Measurements from ENCODE around the gene VEGFC.

VEGFC gene, protein sequence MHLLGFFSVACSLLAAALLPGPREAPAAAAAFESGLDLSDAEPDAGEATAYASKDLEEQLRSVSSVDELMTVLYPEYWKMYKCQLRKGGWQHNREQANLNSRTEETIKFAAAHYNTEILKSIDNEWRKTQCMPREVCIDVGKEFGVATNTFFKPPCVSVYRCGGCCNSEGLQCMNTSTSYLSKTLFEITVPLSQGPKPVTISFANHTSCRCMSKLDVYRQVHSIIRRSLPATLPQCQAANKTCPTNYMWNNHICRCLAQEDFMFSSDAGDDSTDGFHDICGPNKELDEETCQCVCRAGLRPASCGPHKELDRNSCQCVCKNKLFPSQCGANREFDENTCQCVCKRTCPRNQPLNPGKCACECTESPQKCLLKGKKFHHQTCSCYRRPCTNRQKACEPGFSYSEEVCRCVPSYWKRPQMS

DNA sequence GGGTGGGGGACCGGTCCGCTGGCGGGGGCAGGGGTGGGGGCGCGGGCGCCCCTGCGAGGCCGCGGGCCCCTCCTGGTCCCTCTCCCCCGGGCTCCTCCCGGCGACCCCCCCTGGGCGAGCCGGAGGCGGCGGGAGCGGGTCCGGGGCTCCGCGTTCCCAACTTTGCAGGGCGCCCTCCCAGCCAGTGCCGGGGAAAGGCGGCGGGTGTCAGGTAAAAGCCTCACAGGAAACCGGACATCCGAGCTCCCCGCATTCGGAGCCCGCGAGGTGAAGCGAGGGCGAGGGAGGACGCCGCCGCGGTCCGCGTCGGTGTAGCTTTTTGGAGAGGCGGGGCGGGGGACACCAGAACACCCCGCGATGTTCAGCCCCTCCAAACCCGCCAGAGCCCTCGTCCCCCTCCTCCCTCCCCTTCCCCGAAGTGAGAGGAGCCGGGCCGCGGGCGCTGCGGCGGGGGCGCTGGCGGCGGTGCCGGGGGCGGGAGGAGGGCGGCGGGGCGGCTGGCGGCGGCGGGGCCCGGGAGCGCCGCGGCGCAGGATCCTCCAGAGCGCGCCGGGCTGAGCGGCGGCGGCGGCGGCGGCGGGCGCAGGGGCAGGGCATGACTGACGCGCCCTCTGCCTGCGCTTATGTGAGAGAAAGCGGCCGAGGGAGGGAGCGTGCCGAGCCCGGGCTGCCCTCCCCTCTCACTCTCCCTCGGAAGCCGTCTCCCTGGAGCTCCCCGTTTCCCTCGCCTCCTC lies at the start of gene VEGFC:
TSS of gene VEGFC (minus strand) at position 597 of the 734 bp plus-strand sequence. CDS start 611 bp downstream, outside the sequence.
- DNase-seq = no peak

DNA sequence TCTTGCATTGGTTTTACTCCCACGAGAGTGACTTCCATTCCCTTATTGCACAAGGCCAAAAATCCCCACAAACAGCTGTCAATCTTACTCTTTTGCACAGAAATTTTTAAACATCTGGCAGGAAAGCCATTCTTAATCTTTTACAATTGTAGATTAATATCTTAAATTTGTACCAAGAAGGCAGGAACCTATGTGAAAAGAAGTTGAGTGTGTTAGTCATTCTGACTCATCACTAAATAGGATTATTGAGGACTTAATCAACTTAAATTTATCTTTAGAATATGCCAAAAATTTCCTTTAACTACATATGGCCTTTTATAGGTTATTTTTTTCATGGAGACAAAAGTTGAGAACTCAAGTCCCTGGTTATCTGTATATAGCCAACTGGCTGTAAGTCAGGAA lies 49.0 kb upstream of the VEGFC start:
- no peak for DNase-seq

DNA sequence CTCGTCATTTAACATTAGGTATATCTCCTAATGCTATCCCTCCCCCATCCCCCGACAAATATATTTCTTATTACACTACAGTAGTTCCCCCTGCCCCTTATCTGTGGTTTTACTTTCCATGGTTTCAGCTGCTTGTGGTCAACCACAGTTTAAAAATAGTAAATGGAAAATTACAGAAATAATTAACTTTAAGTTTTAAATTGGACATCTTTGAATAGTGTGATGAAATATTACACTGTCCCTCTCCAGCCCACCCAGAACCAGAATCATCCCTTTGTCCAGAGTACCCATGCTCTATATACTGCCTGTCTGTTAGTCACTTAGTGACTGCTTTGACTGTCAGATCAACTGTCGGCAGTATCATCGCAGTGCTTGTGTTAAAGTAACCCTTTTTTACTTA lies 47.4 kb upstream of the VEGFC start:
- DNase-seq = no peak

DNA sequence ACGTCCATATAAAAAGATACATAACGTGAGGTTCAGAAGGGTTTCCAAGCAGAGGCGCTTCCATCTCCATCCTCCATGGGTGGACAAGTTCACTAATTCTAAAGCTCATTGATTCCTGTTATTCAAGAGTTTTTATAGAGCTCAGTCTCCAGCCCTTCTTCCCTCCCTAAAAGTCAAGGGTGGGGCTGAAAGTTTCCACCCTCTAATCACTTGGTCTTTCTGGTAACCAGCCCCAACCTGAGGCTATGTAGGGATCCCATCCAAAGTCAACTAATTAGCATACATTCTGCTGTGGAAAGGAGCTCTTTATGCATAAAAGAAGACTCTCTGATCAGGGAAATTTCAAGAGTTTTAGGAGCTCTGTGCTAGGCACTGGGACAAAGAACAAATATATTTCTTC lies 46.9 kb upstream of the VEGFC start:
- DNase-seq = no peak

DNA sequence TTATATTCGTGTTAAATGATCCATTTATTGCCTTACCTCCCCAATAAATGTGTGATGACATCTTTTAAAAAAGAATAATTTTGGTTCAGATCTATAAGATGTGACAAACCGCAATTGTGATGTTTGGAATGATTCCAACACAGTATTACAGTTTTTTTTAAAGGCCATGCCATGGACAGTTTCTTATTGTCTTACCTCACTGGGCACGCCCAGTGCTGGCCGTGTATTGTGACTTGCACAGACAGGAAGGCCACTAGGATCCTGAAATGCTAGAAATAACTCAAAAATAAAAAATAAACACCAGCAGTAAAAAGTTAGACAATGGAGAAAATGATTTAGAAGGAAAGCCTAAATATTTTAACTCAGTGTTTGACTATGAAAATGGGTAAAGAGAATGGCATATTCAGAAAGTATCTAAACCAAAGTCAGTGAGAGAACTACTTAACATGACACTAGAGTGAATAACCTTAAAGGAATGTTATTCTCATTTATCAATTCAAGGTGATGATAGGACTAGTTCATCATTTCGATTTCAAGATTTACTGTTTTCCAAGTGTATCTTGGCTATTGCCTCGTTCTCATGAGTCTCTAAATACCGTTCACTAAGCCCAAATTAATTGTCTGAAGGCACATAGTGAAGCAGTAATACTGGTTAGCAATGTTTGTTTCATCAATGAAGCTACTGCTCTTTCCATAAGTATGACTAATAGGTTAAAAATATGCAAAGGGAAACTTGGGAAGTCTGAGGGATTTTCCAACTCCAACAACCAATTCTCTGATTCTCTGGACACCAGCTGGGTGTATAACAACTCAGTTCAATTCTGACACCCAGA lies 46.1 kb upstream of the VEGFC start:
- DNase-seq = no peak

DNA sequence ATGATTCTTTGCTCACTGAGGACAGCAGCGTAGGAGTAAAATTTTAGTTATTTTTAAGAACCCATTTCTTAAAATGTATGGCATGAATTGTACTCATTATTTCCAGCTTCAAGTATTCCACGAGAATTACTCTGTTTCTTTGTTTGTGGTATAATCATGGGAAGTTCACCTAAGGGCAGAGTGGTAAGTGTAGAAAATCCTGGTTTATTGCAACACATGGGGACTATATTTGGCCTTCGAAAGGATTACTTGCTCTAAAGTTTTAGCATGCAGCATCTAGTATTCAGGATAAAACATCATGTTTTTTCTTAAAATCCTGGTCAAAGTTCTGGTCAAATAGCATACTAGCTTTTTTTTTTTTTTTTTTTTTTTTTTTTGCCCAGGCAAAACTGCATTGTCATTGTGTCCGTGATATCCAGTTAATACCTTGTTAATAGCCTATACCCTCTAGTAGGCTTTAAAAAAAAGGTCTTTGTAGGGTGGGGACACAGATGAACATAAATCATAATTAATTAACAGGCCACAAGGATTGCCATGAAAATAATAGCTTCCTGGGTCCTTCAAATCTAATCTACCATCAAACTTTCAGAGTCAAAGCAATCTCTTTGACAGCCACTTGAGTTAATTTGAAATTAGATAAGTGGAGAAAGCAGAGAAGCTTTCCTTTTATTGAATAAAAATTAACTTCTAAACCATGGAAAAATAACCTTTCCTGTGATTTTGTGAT lies 44.6 kb upstream of the VEGFC start:
- no peak for DNase-seq

DNA sequence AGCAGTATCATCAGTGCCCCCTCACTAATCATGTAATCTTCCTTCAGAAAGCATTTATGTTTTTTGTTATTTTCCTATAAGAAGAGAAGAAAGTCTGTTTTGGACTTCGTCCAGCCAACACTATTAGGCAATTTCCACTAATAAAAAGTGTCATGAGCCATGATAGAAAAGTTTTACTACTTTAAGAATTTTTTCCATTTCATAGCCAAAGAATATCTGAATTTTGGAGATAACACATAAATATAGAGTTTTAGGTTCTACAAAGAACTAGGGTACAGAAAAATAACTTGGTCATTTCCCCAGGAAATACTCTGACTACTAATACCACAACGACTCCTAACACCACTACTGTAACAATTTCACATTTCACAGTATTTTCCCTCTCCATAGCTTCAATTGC lies 41.8 kb upstream of the VEGFC start:
- DNase-seq = no peak

DNA sequence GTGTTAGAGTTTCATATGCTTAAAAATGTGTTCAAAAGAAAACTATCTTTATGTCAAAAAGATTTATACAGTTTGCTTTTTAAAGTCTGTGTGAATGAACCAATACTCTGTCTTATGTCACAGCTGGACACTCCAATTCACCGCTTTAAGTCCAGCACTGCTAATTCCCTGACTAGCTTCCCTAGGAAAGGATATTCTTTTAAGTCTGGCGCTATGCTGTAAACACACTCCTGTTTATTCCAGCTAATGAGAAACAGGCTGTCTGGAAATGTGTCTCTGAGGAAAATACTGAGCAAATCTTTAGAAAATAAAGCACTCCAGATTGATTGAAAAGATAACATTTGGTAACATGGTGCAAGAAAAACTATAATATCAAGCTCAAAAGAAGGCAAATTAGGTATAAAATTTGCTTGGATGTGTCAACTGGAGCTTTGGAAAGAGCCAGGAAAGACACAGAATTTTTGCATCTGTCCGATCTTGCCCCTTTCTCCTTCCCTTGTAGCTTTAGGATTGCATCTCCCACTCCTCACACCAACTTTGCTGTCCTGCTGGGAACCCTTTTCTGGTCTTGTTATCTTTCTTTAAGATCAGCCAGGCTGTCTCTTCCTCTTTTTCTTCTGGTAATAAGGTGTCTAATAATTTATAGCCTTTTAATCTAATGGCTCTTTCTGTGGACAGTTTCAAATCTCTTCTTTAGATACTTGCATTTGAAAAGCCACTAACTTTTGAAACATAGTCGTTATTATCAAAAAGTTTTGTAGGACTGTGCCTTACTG lies 40.9 kb upstream of the VEGFC start:
- DNase-seq = no peak

DNA sequence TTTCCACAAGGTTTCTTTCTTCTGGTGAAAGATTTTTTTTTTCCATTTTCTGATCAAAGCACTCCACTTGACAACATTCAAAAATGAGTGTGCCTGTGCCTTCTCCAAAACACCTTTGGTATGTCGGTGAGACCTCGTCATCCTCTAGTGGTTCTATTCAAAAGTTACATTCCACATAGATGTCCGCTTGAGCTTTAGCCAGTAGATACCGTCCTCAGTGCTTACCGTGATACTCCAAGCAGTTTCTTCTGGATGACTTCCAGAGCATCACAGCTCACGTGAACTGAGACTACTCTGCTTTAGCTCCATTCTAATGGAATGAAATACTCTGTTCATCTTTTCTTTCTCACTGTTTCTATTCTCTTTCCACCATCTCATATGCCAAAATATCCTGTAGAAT lies 38.2 kb upstream of the VEGFC start:
- DNase-seq = no peak

DNA sequence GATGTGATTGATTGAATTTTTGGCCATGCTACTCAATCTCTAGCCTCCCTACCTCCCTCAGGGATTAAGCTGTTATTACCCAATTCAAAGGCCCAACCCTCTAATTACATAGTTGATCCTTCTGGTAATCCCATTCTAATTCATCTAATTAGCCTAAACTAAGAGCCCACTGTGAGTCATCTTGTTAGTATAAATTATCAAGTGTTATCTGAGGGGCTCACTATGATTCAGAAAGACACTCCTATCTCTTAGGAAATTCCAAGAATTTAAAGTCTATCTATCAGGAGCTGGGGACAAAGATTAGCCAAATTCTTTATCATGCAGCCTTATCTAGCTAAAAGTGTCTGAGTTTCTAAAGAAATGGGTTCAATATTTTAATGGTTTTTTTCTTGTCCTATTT lies 32.9 kb upstream of the VEGFC start:
- no peak for DNase-seq

DNA sequence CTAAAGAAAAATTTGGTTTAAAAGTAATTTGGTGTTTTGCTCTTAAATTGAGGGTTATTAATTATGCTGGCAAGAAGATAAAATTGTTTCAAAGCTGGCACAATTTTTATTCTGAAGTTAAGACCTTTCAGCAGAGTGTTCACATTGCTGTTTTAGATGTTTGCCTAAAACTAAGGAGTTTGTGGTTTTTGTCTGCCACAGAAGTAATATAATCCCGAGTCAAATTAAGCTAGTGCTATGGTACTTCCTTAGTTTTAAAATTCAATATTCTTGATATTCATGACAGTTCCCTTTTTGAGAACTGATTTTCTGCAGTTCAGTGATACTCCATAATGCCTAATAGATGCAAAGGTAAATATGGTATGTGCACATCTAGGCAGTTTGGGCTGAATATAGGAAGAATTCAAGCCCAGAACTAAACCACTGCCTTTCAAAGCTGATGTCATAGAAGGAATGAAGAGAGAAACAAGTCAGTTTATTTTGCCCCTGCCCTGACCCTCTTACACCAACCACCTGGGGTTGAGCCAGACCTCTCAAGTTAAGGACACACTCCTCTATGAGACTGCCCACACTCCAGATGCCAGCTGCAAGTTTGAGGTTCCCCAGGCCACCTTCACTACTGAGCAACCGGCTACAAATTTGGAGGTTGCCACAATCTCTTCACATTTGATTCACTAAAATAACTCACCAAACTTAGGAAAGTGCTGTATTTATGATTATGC lies 32.1 kb upstream of the VEGFC start:
- DNase-seq = no peak

DNA sequence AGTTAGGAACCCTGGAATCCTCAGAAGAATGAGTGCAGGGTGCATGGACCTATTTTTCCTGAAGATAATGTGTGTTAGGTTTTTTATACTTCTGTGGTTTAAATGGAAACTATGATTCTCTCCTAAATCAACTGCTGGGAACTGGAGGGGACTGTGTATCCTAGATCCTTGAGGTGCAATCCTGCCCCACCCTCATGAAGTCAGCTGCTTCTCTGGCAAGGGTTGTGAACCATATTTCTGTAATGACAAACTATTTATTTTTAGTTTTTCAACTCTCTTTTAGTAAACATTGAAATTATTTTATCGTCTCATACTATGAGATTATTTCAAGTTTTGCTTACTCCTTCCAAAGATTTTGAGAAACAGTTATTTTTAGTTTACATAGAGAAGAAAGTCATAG lies 25.8 kb upstream of the VEGFC start:
- DNase-seq = no peak

DNA sequence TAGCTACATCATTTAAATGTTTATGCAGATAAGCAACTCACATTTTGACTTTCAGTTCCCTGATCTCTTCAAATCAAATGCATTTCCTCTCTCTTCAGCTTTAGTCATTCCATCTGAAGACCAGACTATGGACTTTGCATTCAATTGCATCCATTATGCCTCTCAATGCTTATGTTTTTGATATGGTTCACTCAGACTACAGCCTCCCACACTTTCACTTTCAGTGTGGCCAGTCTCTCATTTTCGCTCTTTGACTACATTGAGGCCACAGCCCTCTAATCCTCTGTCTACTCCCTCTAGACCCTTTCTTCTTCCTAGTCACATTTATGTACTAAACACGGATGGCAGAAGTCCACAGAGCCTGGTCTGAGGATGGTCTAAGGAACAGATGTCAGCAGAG lies 24.5 kb upstream of the VEGFC start:
- no peak for DNase-seq

DNA sequence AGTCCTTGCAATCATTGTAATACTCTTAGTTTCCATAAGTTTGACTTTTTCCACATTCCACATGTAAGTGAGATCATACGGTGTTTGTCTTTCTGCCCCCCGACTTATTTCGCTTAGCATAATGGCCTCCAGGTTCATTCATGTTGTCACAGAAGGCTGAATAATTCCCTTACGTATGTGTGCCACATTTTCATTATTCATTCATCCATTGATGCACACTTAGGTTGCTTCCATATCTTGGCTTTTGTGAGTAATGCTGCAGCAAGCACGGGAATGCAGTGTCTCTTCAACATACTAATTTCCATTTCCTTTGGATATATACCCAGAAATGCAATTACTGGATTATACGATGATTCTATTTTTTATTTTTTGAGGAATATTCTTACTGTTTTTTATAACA lies 22.0 kb upstream of the VEGFC start:
- no peak for DNase-seq

DNA sequence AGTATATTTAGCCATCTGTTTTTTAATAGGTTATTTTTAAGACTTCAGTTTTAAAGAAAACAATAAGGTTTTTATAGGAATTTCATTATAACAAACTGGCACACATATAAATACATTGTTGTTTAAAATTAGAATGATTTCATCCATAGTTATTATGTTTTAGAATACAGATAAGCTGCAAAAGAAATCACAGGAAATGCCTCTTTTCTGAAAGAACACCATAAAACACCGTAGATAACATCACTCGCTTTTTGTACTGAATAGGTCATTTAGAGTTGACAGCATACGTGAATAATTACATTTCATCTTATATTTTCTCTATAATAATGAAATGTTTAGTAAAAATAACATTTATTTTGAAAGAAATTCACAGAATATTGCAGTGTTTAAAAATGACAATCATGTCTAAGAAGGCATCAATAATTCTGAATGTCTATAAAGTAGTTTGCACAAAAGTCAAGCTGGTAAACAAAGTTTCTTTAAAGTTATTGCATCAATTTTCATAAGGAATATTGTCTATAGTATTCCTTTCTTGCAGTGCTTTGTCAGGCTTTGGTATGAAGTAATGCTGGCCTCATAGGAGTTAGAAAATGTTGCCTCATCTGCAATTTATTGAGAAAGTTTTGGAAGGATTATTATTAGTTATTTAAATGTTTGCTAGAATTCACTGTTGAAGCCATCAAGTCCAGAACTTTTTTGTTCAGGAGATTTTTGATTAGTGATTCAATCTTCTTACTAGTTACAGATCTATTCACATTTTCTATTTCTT lies 17.9 kb upstream of the VEGFC start:
- no peak for DNase-seq

DNA sequence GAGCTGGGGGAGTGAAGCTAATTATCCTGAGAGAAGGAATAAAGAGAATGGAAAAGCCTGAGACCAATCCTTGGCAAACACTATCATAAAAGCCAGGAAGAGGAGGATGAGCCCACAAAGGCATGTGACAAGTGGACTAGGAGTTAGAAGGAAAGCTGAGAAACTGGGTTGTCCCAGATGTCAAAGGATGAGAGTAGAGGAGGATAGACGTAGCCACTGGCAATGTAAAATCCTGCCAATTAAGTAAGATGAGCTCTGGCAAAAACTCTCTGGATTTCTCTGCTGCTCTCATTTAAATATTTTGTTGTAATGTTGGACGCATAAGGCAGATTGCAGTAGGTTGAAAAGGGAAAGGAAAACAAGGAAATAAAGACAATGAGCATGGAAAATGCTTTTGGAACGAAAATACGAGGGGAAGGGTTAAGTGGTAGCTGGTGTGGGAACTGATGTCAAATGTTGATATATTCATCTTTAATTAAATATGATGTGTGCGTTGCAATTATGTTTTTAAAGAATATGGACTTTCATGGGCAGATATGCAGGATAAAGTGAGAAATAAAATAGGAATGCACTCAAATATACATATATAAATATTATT lies 14.2 kb upstream of the VEGFC start:
- DNase-seq = no peak

DNA sequence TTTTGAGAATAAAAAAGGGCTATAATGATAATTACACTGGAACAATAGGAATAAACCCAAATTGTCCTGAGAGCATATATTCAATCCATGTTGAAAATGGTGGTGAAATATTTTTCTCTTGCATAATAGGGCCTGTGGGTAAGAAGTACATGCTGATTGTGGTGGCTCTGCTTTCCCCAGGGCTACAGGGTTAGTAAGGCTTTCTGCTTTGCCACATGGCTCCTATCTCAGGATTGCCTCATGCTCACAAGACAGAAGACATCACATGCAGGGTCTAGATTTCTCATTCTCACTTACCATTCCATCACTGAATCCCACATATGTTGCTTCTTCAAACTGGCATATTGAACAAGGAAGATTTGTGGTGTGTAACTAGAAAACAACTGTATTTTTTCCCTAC lies 12.4 kb upstream of the VEGFC start:
- no peak for DNase-seq

DNA sequence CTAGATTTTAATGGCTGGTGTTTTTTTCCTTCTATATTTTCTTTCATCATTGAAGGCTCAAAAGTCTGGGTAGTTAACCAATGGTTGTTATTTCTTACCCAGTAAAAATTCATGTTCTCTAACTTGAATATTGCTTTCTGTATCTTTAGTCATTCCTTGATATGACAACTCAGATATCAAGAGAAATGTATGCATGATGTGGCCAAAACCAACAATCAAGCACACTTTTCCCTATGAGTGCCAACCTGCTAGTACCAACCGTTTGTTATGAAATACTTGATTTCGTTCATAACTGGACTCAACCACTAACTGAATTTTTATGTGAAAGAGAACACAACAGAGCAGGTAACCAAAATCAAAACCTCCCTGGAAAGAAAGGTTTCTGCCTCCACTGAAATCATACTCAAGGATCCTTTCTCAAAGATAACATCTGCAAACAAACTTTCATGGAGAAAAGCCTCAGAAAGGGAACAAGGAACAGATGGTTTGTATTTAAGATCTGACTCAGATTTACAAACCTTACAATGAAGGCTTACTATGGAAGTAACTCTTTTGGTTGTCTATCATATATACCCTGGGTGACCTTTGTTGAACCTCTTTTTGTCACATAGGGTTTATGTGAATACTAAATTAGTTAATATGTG lies 8.3 kb upstream of the VEGFC start:
- DNase-seq = no peak

DNA sequence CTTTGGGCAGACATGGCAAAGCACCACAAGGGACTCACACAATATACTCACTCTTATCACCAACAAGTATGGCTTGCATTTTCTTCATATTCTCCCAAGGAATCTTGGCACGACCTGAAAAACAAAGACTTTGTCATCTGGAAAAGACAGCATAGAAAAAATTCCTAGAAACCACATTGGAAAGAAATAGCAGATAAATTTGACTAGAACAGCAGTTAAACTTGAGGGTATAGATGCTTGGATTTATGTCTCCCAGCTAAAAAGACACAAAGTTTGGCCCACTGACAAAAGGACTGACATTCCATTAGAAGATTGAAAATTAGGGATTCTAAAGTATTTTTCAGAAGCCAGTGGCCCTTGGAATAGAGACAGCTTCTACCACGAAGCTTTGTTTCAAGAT lies 6.9 kb upstream of the VEGFC start:
- no peak for DNase-seq

DNA sequence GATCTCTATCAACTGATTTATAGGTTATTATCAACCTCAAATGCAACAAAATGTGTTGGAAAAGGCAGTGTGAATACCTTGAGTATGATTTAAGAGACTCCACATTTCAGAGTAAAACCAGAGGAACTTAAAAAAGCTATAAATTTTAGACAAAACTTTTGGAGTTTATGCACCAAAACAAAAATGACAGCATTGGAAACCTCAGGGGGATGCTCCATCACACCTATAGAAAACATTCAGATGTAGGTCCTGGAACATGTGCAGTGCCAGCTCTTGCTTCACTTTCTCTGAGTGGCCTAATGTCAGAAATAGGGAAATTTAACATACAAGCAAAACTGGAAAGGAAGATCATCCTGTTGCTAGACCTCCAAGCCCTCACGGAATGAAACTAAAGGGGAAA lies 5.8 kb upstream of the VEGFC start:
- DNase-seq = no peak

All from stimulated activated CD4-positive, alpha-beta T cell treated with anti-CD3 and anti-CD28 coated beads, Interleukin-4, amount 100 ng/mL, for 1 hour (primary cell).